H4 (cell line): Measurements from ENCODE around the gene GPR55. TPM values are rescaled to one million over a fixed set of nuclear protein-coding genes. Genes with fewer than 3 reads are reported as not detected.
"Not testable (repeated sequence)": the region's sequence is repeated elsewhere in the genome, so short reads cannot be mapped to it uniquely, and the experiment has no call there.

Experiments used
- DNase-seq: peaks from one replicate; pipeline ENCODE4 v3.0.0-alpha.2; 2015; ENCODE audit warnings: low spot score
- total RNA-seq: library from RNA; depleted of rRNA; stranded (reverse); fragments of >200 nt; shearing (Covaris generic); gene quantifications from 2 replicates; pipeline ENCODE4 v1.2.3, GENCODE V29; 2014

GPR55 gene
- total RNA-seq, 1 experiment from 2014 or later: 0.87 TPM

DNA sequence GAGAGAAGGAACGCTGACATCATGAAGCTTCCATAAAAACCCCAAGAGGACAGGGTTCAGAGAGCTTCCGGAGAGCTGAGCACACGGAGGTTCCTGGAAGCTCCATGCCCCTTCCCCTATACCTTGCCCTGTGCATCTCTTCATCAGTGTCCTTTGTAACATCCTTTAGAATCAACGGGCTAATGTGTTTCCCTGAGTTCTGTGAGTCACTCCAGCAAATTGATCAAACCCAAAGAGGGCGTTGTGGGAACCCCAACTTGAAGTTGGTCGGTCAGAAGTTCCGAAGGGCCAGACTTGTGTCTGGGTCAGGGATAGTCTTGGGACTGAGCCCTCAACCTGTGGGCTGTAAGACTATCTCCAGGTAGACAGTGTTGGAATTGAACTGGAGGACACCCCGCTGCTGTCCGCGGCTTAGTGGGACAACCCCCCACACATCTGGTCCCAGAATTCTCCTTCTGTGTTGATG, 25.9 kb upstream of the GPR55 start:
- no peak for DNase-seq

- DNase-seq: no peak
These were observed 25.2 kb upstream of the GPR55 start for GRCh38 chr2:230949966-230950873.

- DNase-seq: no peak
These were observed 22.9 kb upstream of the GPR55 start for GRCh38 chr2:230947908-230948365.

DNA sequence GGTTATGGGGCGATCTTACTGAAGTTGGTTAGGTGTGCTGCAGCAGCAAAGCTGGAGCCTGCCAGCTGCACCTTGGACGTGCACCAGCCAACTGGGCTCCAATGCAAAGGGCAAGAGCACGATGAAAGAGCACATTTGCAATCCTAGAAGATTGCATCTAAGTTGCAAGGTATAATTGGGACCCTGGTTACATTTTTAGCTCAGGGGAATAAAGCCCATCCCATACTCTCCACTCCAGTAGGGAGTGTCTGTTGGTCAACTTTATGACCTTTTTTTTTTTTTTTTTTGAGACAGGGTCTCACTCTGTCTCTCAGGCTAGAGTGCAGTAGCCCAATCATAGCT, 22.2 kb upstream of the GPR55 start:
- no peak for DNase-seq

- DNase-seq: no peak
These were observed 21.6 kb upstream of the GPR55 start for GRCh38 chr2:230946429-230947234.

DNA sequence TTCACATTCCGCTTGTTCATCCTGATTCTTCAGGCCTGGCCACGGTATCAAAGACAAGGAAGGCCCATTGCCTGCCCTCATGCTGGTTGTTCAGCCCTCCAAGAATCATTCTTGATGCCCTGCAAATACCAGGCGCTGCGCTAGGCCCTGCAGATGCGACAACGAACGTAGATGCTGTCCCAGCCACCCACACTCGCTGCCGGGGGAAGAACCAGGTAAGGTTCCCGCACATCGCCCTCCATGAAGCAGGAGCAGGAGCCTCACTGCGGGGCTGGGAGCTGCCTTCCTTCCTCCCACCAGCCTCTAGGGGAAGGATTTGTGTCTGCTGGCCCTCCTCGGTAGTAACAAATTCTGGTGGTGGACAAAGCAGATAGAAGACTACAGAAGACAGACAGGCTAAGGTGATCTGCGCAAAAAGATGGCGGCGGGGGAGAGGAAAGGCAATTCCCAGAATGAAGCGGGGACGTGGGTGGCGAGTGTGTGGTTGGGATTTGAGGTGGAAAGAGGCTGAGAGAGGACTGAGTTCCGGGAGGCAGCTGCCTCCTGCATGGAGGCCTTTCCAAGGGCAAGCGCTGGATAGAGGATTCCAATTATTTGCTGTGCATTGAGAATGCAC, 19.8 kb upstream of the GPR55 start:
- no peak for DNase-seq

- DNase-seq: no peak
These were observed 19.1 kb upstream of the GPR55 start for GRCh38 chr2:230944123-230944653.

- no peak for DNase-seq
These were observed 18.2 kb upstream of the GPR55 start for GRCh38 chr2:230942920-230943896.

GRCh38 chr2:230942371-230942770, 17.3 kb upstream of the GPR55 start:
- no peak for DNase-seq

DNA sequence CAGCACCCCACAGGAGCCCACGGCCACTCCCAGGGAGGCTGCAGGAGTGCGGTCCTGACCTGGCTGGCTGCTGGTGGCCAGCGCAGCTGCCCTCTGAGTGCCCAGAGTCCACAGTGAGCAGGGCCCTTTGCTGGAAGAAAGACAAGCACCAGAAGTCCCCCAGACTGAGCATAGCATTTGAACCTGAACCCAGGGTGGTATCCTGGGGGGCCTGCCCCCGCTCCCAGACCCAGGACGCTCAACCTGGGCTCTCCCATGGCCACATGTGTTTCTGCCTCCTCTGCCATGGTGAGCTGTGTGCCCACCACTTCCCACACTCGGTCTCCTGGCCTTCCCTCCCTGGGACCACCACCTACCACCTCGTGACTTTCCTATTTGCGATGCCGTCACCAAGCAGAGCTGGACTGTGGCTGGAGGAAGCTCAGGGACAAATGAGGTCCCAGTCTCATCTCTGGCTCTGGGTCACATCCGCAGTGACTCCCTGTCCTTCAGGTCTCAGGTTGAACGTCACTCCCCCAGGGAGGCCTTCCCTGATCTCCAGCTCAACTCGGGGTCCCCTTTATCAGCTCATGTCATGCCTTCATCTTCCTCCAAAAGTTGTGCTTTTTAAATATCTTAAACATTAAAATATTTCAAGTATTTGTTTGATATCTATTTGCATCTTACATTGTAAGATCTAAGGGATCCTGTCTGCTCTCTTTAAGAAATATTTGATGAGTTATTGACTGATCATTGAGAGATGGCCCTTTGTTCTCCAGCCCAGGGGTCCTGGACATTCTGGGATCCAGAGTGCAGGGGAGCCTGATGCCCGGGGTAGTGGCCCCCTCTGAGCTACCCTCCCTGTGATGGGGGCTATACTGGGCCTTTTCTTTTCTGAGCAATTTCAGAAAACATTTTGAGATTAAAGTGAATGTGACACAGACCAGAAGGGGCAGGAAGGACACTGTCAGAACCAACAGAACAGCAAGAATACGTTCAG, 16.4 kb upstream of the GPR55 start:
- no peak for DNase-seq

GRCh38 chr2:230940471-230940815, 15.4 kb upstream of the GPR55 start:
- no peak for DNase-seq

DNA sequence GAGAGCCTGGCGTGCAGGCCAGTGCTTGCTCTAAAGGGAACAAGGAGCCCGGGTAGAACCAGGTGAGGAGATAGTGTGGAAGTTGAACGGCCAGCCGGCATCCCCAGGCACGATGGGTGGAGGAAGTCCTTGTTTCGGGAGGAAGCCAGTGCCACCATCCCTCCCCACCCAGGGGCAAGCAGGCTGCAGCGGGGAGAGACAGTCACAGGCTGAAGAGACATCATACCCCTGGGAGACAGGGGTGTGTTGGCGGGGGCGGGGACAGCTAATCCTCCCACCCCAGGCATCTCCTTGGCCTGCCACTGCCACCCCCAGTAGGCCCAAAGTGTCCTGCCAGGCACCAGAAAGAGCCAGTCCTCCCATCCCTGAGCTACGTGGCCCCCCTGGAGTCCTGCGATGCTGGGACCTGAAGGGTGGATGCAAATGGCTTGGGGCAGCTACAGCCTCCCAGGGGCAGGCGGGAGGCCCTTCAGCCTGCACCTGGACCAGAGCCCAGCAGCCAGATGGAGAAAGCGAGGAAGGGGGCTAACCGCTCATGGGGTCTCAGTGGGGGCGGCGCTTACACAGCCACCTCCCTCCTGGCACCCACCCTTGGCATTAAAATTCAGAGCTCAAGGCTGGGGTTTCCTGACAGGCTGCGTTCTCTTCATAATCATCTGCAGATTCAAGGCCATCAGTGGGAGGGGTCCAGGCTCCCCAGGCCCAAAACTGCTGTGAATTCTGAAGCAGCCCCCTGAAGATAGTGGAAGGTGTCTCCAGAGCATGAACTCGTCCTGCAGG, 14.8 kb upstream of the GPR55 start:
- DNase-seq: no peak

DNA sequence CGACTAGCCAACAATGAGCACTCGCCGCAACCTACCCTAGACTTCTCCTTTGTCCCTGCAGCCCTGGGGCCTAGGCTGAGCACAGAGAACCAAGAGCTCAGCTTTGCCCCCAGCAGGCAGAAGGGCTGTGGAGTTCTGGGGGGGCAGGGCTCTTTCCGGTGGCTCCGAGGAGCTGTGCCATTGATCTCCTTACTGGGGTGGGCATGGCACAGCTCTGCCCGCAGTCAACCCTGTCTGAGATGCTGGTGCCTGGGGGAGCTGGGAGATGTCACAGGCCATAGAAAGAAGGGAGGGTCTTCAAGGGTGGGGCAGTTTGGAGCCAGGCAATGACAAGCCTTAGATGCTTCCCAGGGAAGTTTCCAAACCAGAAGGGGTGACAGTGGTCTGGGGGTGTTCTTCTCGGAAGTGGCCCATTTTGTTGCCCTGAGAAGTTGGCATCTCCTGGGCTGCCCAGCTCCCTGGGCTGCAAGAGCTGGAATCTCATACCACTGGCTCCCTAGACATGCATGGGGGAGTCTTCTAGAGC, 14.1 kb upstream of the GPR55 start:
- no peak for DNase-seq

GRCh38 chr2:230938516-230939065, 13.5 kb upstream of the GPR55 start:
- DNase-seq: no peak

DNA sequence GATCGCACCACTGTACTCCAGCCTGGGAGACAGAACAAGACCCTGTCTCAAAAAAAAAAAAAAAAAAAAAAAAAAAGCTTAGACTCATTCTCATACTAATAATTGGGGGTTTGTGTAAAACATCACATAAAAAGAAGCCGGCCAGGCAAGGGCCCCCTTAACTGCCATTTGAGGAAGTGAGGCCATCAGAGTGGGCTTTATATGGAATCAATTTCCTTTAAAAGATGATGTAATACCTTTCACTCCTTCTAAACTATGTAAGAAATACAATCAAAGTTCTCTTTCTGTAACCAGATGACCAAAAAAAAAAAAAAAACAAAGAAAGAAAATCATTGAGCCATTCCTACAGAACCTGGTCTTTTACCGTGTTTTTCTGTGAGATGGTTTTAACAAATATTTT, 13.1 kb upstream of the GPR55 start:
- no peak for DNase-seq

DNA sequence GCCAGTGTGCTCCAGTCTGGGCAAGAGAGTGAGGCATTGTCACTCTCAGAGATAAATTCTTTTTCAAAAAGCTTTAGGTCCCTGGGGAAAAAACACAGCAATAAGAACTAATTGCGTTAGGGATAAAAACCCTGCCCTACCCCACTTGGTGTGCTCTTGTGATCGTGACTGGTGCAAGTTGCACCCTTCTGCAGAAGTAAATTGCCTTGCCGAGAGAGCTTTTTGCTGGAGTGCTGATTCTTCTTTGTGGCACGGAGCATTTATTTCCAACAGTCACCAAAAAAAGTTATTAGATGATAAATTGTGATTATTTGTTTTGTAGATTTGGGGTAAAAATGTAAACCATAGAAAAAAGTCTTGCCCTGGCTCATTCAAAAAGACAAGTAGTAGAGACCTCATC, 12.3 kb upstream of the GPR55 start:
- no peak for DNase-seq

DNA sequence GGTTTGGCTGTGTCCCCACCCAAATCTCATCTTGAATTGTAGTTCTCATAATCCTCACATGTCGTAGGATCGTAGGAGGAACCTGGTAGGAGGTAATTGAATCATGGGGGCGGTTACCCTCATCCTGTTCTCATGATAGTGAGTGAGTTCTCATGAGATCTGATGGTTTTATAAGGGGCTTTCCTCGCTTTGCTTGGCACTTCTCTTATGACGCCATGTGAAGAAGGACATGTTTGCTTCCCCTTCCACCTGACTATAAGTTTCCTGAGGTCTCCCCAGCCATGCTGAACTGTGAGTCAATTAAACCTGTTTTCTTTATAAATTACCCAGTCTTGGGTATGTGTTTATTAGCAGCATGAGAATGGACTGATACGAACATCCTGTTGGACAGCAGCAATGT, 11.2 kb upstream of the GPR55 start:
- DNase-seq: not testable (repeated sequence)

- DNase-seq: no peak
These were observed 10.0 kb upstream of the GPR55 start for GRCh38 chr2:230935130-230935430.
